ENCODE results near the gene PDIA3.
"Not testable (repeated sequence)": the region's sequence is repeated elsewhere in the genome, so short reads cannot be mapped to it uniquely, and the experiment has no call there.

PDIA3 gene

DNA sequence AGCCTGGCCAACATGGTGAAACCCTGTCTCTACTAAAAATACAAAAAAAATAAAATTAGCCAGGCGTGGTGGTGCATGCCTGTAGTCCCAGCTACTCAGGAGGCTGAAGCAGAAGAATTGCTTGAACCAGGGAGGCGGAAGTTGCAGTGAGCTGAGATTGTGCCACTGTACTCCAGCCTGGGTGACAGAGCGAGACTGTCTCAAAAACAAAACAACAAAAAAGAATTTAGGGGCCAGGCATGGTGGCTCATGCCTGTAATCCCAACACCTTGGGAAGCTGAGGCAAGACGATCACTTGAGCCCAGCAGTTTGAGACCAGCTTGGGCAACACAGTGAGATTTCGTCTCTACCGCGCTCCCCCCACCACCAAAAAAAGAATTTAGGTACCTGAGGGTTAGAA is 56.4 kb downstream of the PDIA3 start:
- not testable (repeated sequence) for H2AK5ac ChIP-seq (ENCODE audit: low read length, severe bottlenecking); H3K4me2 ChIP-seq (ENCODE audit: low read length, poor library complexity, severe bottlenecking); H4K8ac ChIP-seq (ENCODE audit: low read length); H3K14ac ChIP-seq (ENCODE audit: low read length in 2 of 2); H2BK120ac ChIP-seq (ENCODE audit: low read depth, low read length); H2BK15ac ChIP-seq (ENCODE audit: low read depth, poor library complexity, severe bottlenecking); H3K23ac ChIP-seq (ENCODE audit: low read length in 2 of 2); H4K91ac ChIP-seq (ENCODE audit: low read length); H3K79me1 ChIP-seq (replicated peaks; ENCODE audit: low read length, poor library complexity, severe bottlenecking); H3K4ac ChIP-seq (ENCODE audit: low read depth in 1 of 2, low read length in 2 of 2); H3K9ac ChIP-seq (ENCODE audit: low read length); H2BK12ac ChIP-seq (ENCODE audit: low read length in 2 of 2); H2AFZ ChIP-seq (ENCODE audit: low read depth, low read length); H3K18ac ChIP-seq (ENCODE audit: low read depth in 1 of 2, low read length in 2 of 2); H3K4me3 ChIP-seq (ENCODE audit: insufficient read depth in 1 of 2, low read depth in 1 of 2, low read length in 2 of 2); H3K27me3 ChIP-seq (ENCODE audit: control insufficient read depth in 1 of 2, insufficient read depth in 1 of 2, low read length in 2 of 2); H3K27ac ChIP-seq (ENCODE audit: low read length, poor library complexity, severe bottlenecking); H2BK5ac ChIP-seq (ENCODE audit: low read depth, low read length, poor library complexity, severe bottlenecking); H3K9me3 ChIP-seq (ENCODE audit: control insufficient read depth, low read length); DNase-seq
- 95% methylated on average over 4 of the region's 7 CpGs for WGBS
- Histone ChIP-seq H3K4me1 (ENCODE audit: control insufficient read depth, insufficient read depth, low read depth, low read length) (peaks cover 10% of the 10 kb centered on the region), H3K36me3 (ENCODE audit: control insufficient read depth in 1 of 2, insufficient read depth in 2 of 2, low read depth in 1 of 2, low read length in 2 of 2) (peaks cover 49 to 82% of the 10 kb centered on the region in 2 experiments)

DNA sequence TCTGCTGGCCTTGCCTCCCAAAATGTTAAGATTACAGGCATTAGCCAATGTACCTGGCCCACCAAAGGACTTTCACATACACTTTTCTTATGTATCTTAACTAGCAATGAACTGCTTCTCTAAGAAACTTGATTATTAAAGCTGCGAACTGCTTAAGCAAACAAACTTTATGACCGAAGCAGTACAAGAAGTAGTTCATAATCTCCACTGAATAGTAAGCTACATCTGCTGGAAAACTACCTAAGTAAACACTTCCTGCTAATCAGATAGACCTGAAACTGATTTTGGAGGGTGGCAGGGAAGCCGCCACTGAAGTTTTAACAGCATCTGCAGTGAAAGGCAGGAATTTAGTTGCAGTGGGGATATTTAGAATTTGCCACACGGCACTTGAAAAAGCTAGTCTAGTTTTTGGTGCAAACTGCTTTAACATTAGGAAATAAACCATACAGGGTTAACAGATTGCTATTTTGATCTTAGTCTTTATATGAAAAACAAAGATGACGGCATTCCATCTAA is 62.3 kb downstream of the PDIA3 start:
- no peaks in the 10 kb centered on the region for H3K9me3 ChIP-seq (ENCODE audit: control insufficient read depth, low read length)
- no peak overlapping the region for H2BK12ac ChIP-seq (ENCODE audit: low read length in 2 of 2)

DNA sequence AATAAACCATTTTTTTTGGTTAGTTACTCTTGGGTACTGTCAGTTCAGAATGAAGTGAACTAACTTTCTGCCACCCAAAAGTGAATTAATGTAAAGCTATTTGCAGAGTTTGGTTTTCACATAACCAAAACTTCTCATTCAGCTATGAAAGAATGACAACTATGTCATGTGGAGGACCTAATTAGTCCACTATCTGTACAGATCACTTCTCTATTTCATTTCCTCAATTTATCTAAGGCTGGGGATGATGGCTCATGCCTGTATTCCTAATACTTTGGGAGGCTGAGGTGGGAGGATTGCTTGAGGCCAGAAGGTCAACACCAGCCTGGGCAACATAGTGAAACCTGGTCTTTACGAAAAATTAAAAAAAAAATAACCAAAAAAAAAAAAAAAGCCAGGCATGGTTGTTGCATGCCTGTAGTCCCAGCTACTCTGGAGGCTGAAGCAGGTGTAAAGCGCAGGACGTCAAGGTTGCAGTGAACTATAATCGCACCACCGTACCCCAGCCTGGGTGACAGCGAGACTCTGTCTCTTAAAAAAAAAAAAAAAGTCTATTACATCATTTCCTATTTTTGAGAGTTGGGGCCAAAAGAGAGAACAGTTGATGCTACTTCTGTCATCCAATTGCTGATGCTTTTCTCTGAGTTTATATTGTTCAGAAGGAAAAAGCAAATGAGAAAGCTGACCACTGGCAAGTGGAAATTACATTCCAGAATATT is 62.9 kb downstream of the PDIA3 start:
- Histone ChIP-seq H2BK120ac (ENCODE audit: low read depth, low read length) (no peak overlapping the region), H3K9ac (ENCODE audit: low read length) (no peak overlapping the region), H3K23ac (ENCODE audit: low read length in 2 of 2) (no peak overlapping the region), H2AFZ (ENCODE audit: low read depth, low read length) (no peak overlapping the region), H3K4me1 (ENCODE audit: control insufficient read depth, insufficient read depth, low read depth, low read length) (no peaks in the 10 kb centered on the region), H3K14ac (ENCODE audit: low read length in 2 of 2) (no peak overlapping the region), H4K8ac (ENCODE audit: low read length) (no peak overlapping the region), H3K36me3 (ENCODE audit: control insufficient read depth in 1 of 2, insufficient read depth in 2 of 2, low read depth in 1 of 2, low read length in 2 of 2) (peaks cover 62 to 94% of the 10 kb centered on the region in 2 experiments), H2BK5ac (ENCODE audit: low read depth, low read length, poor library complexity, severe bottlenecking) (no peak overlapping the region), H3K27ac (ENCODE audit: low read length, poor library complexity, severe bottlenecking) (no peak overlapping the region), H2BK15ac (ENCODE audit: low read depth, poor library complexity, severe bottlenecking) (no peak overlapping the region), H3K4me3 (ENCODE audit: insufficient read depth in 1 of 2, low read depth in 1 of 2, low read length in 2 of 2) (no peak overlapping the region), H3K27me3 (ENCODE audit: control insufficient read depth in 1 of 2, insufficient read depth in 1 of 2, low read length in 2 of 2) (no peaks in the 10 kb centered on the region), H3K9me3 (ENCODE audit: control insufficient read depth, low read length) (no peaks in the 10 kb centered on the region), H3K18ac (ENCODE audit: low read depth in 1 of 2, low read length in 2 of 2) (no peak overlapping the region), H2AK5ac (ENCODE audit: low read length, severe bottlenecking) (no peak overlapping the region), H3K79me1 (replicated peaks; ENCODE audit: low read length, poor library complexity, severe bottlenecking) (peaks cover 12% of the 10 kb centered on the region), H3K4ac (ENCODE audit: low read depth in 1 of 2, low read length in 2 of 2) (no peak overlapping the region), H3K4me2 (ENCODE audit: low read length, poor library complexity, severe bottlenecking) (no peak overlapping the region), H4K91ac (ENCODE audit: low read length) (no peak overlapping the region), H2BK12ac (ENCODE audit: low read length in 2 of 2) (no peak overlapping the region)
- WGBS = 100% methylated on average over 1 of the region's 6 CpGs
- no peak for DNase-seq

More for the DNA sequence above, 62.3 kb downstream of the PDIA3 start:
- no peak for DNase-seq
- no peak overlapping the region for H3K27ac ChIP-seq (ENCODE audit: low read length, poor library complexity, severe bottlenecking)
- H3K4me1 ChIP-seq (ENCODE audit: control insufficient read depth, insufficient read depth, low read depth, low read length) = no peaks in the 10 kb centered on the region
- 100% methylated on average over 4 of the region's 5 CpGs for WGBS
- H2BK15ac ChIP-seq (ENCODE audit: low read depth, poor library complexity, severe bottlenecking) = no peak overlapping the region
- no peak overlapping the region for H3K4ac ChIP-seq (ENCODE audit: low read depth in 1 of 2, low read length in 2 of 2)
- no peak overlapping the region for H3K4me3 ChIP-seq (ENCODE audit: insufficient read depth in 1 of 2, low read depth in 1 of 2, low read length in 2 of 2)
- H2BK5ac ChIP-seq (ENCODE audit: low read depth, low read length, poor library complexity, severe bottlenecking) = no peak overlapping the region
- H4K8ac ChIP-seq (ENCODE audit: low read length) = no peak overlapping the region
- H2BK120ac ChIP-seq (ENCODE audit: low read depth, low read length) = no peak overlapping the region
- no peak overlapping the region for H3K18ac ChIP-seq (ENCODE audit: low read depth in 1 of 2, low read length in 2 of 2)
- H3K14ac ChIP-seq (ENCODE audit: low read length in 2 of 2) = no peak overlapping the region
- H3K79me1 ChIP-seq (replicated peaks; ENCODE audit: low read length, poor library complexity, severe bottlenecking) = peaks cover 12% of the 10 kb centered on the region
- no peak overlapping the region for H4K91ac ChIP-seq (ENCODE audit: low read length)
- H3K27me3 ChIP-seq (ENCODE audit: control insufficient read depth in 1 of 2, insufficient read depth in 1 of 2, low read length in 2 of 2) = no peaks in the 10 kb centered on the region
- no peak overlapping the region for H3K23ac ChIP-seq (ENCODE audit: low read length in 2 of 2)
- no peak overlapping the region for H3K4me2 ChIP-seq (ENCODE audit: low read length, poor library complexity, severe bottlenecking)
- H3K36me3 ChIP-seq (ENCODE audit: control insufficient read depth in 1 of 2, insufficient read depth in 2 of 2, low read depth in 1 of 2, low read length in 2 of 2) = peaks cover 58 to 93% of the 10 kb centered on the region in 2 experiments
- H2AFZ ChIP-seq (ENCODE audit: low read depth, low read length) = no peak overlapping the region
- H3K9ac ChIP-seq (ENCODE audit: low read length) = no peak overlapping the region
- H2AK5ac ChIP-seq (ENCODE audit: low read length, severe bottlenecking) = no peak overlapping the region

DNA sequence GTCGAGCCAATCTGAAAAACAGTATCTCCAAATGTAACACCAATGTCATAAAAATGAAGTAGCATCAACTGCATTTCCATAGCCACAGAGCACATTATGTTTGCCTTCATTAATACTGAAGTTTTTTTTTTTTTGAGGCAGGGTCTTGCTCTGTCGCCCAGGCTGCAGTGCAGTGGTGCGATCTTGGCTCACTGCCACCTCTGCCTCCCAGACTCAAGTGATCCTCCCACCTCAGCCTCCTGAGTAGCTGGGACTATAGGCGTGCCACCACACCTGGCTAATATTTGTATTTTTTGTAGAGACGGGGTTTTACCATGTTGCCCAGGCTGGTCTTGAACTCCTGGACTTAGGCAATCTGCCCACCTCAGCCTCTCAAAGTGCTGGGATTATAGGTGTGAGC is 68.8 kb downstream of the PDIA3 start:
- H2BK5ac ChIP-seq (ENCODE audit: low read depth, low read length, poor library complexity, severe bottlenecking); H3K4me3 ChIP-seq (ENCODE audit: insufficient read depth in 1 of 2, low read depth in 1 of 2, low read length in 2 of 2); H3K18ac ChIP-seq (ENCODE audit: low read depth in 1 of 2, low read length in 2 of 2); H2BK12ac ChIP-seq (ENCODE audit: low read length in 2 of 2); H3K4me2 ChIP-seq (ENCODE audit: low read length, poor library complexity, severe bottlenecking); H2BK120ac ChIP-seq (ENCODE audit: low read depth, low read length); H3K4ac ChIP-seq (ENCODE audit: low read depth in 1 of 2, low read length in 2 of 2); H2BK15ac ChIP-seq (ENCODE audit: low read depth, poor library complexity, severe bottlenecking); H4K91ac ChIP-seq (ENCODE audit: low read length); H2AFZ ChIP-seq (ENCODE audit: low read depth, low read length); H3K14ac ChIP-seq (ENCODE audit: low read length in 2 of 2); H3K9ac ChIP-seq (ENCODE audit: low read length); H3K9me3 ChIP-seq (ENCODE audit: control insufficient read depth, low read length); H3K4me1 ChIP-seq (ENCODE audit: control insufficient read depth, insufficient read depth, low read depth, low read length); H3K27me3 ChIP-seq (ENCODE audit: control insufficient read depth in 1 of 2, insufficient read depth in 1 of 2, low read length in 2 of 2); H3K27ac ChIP-seq (ENCODE audit: low read length, poor library complexity, severe bottlenecking); H3K23ac ChIP-seq (ENCODE audit: low read length in 2 of 2); H4K8ac ChIP-seq (ENCODE audit: low read length); H2AK5ac ChIP-seq (ENCODE audit: low read length, severe bottlenecking); DNase-seq: not testable (repeated sequence)
- peaks cover 24% of the 10 kb centered on the region for H3K79me1 ChIP-seq (replicated peaks; ENCODE audit: low read length, poor library complexity, severe bottlenecking)
- peaks cover 38 to 70% of the 10 kb centered on the region in 2 experiments for H3K36me3 ChIP-seq (ENCODE audit: control insufficient read depth in 1 of 2, insufficient read depth in 2 of 2, low read depth in 1 of 2, low read length in 2 of 2)
- WGBS = 98% methylated on average over 5 of the region's 5 CpGs

Measured in mesenchymal stem cell (in vitro differentiated cells and primary cell).